MCF 10A (cell line): ENCODE measurements around the gene CLEC9A. TPM values are rescaled to one million over a fixed set of nuclear protein-coding genes. Genes with fewer than 3 reads are reported as not detected.

Experiments used
- BruUV-seq: library from RNA; stranded (reverse); fragments of 400-500 nt; replicated peaks from 2 replicates; lab custom pipeline; 2021; lab: Mats Ljungman, UMichigan
- CTCF ChIA-PET: fragments of 300-600 bp; sonication (Branson Sonifier 250); formaldehyde crosslinking; extraction: SDS; loops from one replicate; lab custom pipeline; 2021; ENCODE audit warnings: antibody characterized with exemption, inconsistent platforms; lab: Yijun Ruan, JAX
- POLR2A ChIA-PET: fragments of 300-600, 350-650 bp; sonication (Branson Sonifier 250); formaldehyde crosslinking; extraction: SDS; loops from one replicate; lab custom pipeline; 2020; ENCODE audit warnings: antibody characterized with exemption, inconsistent platforms; lab: Yijun Ruan, JAX
- DNase-seq: peaks from one replicate; pipeline ENCODE4 v3.0.0-alpha.2; 2018; ENCODE audit not compliant: unreplicated experiment
- H3K27ac Mint-ChIP-seq: one replicate; pipeline ENCODE4 v1.8.0; 2022; ENCODE audit warnings: mild to moderate bottlenecking, low read depth, mixed read lengths; ENCODE audit not compliant: unreplicated experiment
- H3K27me3 Mint-ChIP-seq: one replicate; pipeline ENCODE4 v1.8.0; 2022; ENCODE audit warnings: mixed read lengths; ENCODE audit not compliant: insufficient read depth, unreplicated experiment
- H3K36me3 Mint-ChIP-seq: one replicate; pipeline ENCODE4 v1.8.0; 2022; ENCODE audit warnings: mild to moderate bottlenecking, moderate library complexity, mixed read lengths; ENCODE audit not compliant: insufficient read depth, unreplicated experiment
- H3K4me1 Mint-ChIP-seq: one replicate; pipeline ENCODE4 v1.8.0; 2022; ENCODE audit warnings: mixed read lengths; ENCODE audit not compliant: insufficient read depth, unreplicated experiment
- H3K4me3 Mint-ChIP-seq: one replicate; pipeline ENCODE4 v1.8.0; 2022; ENCODE audit warnings: mild to moderate bottlenecking, moderate library complexity, mixed read lengths; ENCODE audit not compliant: unreplicated experiment
- H3K9me3 Mint-ChIP-seq: one replicate; pipeline ENCODE4 v1.8.0; 2022; ENCODE audit warnings: mixed read lengths; ENCODE audit not compliant: unreplicated experiment
- CTCF ChIP-seq: fragments of 200-600 bp; IDR thresholded peaks from one replicate; pipeline ENCODE4 v1.8.0; 2022; ENCODE audit warnings: antibody characterized with exemption, mild to moderate bottlenecking; ENCODE audit not compliant: unreplicated experiment
- intact Hi-C: fragments of 100-400 bp; cut with micrococcal nuclease; formaldehyde crosslinking; loops from 2 replicates; pipeline ENCODE4 v1.14.1; 2022
- total RNA-seq: library from RNA; stranded (reverse); gene quantifications from 2 replicates; pipeline ENCODE4 v1.2.3, GENCODE V29; 2022

Gene CLEC9A
- total RNA-seq, 1 experiment from 2014 or later = not detected

DNA sequence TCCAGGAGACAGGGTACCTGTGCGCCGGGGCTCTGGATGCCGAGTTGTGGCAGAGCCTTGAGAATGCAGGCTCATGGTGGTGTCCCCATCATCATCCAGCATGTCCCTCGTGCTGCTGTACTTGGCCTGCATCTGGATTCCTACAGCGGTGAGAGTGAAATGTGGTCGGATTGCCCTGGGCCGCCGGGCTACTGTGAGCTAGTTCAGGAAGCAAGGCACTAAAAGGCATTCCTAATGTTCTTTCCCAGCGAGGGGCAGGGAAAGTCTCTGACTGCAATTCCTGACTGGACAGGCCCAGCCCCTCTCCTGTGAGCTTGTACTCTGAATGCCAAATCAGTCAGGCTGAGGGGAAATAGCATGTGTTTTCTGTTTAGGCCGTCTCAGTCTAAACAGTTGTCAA, 68.3 kb downstream of the CLEC9A start, which contains the start of gene CLEC1A:
TSS of gene CLEC1A (minus strand) at position 195 of the 400 bp plus-strand sequence. CDS start at position 132, 63 bp downstream.
- no TSS peak for BruUV-seq
- ChIA-PET POLR2A (interaction anchor here (0.6 to 1.0 kb wide), 2 partner anchors 56 to 475 kb away, joined by 3 to 4 read pairs; no protein-coding TSS in a partner anchor), CTCF (no interaction called here)
- DNase-seq = no peak
- TF ChIP-seq CTCF = no peak
- intact Hi-C loops = no loop called here
- peaks cover 20% of the 10 kb centered on the region for H3K4me1 Mint-ChIP-seq
- no peak within 1 kb of the TSS for H3K4me3 Mint-ChIP-seq
- peak within 1 kb of the TSS; percentile 24 for H3K27ac Mint-ChIP-seq
- H3K9me3 Mint-ChIP-seq = no peaks in the 10 kb centered on the region
- H3K36me3 Mint-ChIP-seq = no peaks in the 10 kb centered on the region
- no peaks in the 10 kb centered on the region for H3K27me3 Mint-ChIP-seq

DNA sequence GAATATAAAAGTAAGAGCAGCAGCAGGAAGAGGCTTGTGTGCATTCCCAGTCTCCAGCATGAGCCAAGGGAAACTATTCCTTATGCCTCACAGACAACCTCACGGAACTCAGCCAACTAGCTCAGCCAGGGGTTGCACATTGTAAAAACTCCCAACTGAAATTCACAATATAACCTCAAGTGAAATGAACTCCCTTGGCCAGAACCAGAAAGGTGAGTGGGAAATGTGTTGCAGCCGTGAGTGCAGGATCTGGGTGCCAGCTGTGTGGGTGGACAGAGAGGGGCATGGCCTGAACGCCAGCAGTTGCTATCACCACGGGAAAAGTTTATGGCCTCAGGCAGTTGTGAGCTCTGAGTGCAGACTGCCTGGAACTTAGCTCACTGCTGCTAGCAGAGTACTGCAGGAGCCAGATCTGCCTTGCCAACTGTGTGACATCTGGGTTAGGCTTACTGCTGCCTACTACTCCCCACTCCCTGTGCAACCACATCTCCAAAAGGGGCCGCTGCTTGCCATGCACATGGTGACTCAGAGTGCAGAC, 70.6 kb downstream of the CLEC9A start:
- no TSS peak for BruUV-seq
- ChIA-PET POLR2A (interaction anchor here (0.6 to 2.4 kb wide), 7 partner anchors 10 to 228 kb away, joined by 3 to 10 read pairs (median 4); no protein-coding TSS in a partner anchor), CTCF (interaction anchor here (0.6 to 3.2 kb wide), 12 partner anchors 11 to 351 kb away, joined by 3 to 17 read pairs (median 4); partner anchors contain the start of gene CLEC12B)
- intact Hi-C loops = no loop called here
- H3K27ac Mint-ChIP-seq = peak overlapping the region; percentile 25
- no peak for TF ChIP-seq CTCF
- H3K9me3 Mint-ChIP-seq = no peaks in the 10 kb centered on the region
- peak overlapping the region; percentile 38 for H3K4me3 Mint-ChIP-seq
- peak; percentile 78 for DNase-seq
- no peaks in the 10 kb centered on the region for H3K36me3 Mint-ChIP-seq
- H3K4me1 Mint-ChIP-seq = peaks cover 20% of the 10 kb centered on the region
- no peaks in the 10 kb centered on the region for H3K27me3 Mint-ChIP-seq

GRCh38 chr12:10101648-10102220, 71.3 kb downstream of the CLEC9A start:
- ChIA-PET POLR2A (interaction anchor here (0.9 to 2.4 kb wide), 6 partner anchors 10 to 35 kb away, joined by 3 to 10 read pairs (median 4); no protein-coding TSS in a partner anchor), CTCF (interaction anchor here (0.6 to 3.2 kb wide), 12 partner anchors 11 to 351 kb away, joined by 3 to 17 read pairs (median 4); partner anchors contain the start of gene CLEC12B)
- Mint-ChIP-seq H3K4me1 (peaks cover 20% of the 10 kb centered on the region), H3K4me3 (peak overlapping the region; percentile 38), H3K27me3 (no peaks in the 10 kb centered on the region), H3K9me3 (no peaks in the 10 kb centered on the region), H3K36me3 (no peaks in the 10 kb centered on the region), H3K27ac (peak overlapping the region; percentile 25)
- no peak for TF ChIP-seq CTCF
- intact Hi-C loops = no loop called here
- DNase-seq = no peak
- no TSS peak for BruUV-seq

GRCh38 chr12:10102322-10102721, 71.8 kb downstream of the CLEC9A start:
- intact Hi-C loops = no loop called here

More at GRCh38 chr12:10102322-10102721, 71.8 kb downstream of the CLEC9A start:
- no peak overlapping the region for H3K4me3 Mint-ChIP-seq
- DNase-seq = no peak
- H3K9me3 Mint-ChIP-seq = no peaks in the 10 kb centered on the region
- POLR2A ChIA-PET = interaction anchor here (1.2 kb wide), 2 partner anchors 19 to 26 kb away, joined by 3 read pairs; no protein-coding TSS in a partner anchor
- peaks cover 20% of the 10 kb centered on the region for H3K4me1 Mint-ChIP-seq
- BruUV-seq = no TSS peak
- H3K36me3 Mint-ChIP-seq = no peaks in the 10 kb centered on the region
- H3K27ac Mint-ChIP-seq = no peak overlapping the region
- TF ChIP-seq CTCF = no peak
- CTCF ChIA-PET = interaction anchor here (0.8 to 3.2 kb wide), 6 partner anchors 34 to 352 kb away, joined by 4 to 17 read pairs (median 8); partner anchors contain the start of gene CLEC12B
- no peaks in the 10 kb centered on the region for H3K27me3 Mint-ChIP-seq
